Left lung (tissue), 10 donors: ENCODE measurements around the gene CDK11B. TPM values are rescaled to one million over a fixed set of nuclear protein-coding genes. Genes with fewer than 3 reads are reported as not detected.

Experiments
- ATAC-seq: fragments of 200-7000 bp; cut with Tn5 transposase; one replicate; pipeline ENCODE4 v1.9.1; 2020; ENCODE audit warnings: moderate library complexity
- DNase-seq, 4 donors: peaks; one replicate each; pipeline ENCODE4 v3.0.0-alpha.2; 2013 to 2020
- H3K27ac ChIP-seq, 2 donors: fragments of 200-600 bp; sonication (generic) in 1 of 2; one replicate each; pipeline versions ENCODE4 v1.5.0 to v1.8.0; 2020 to 2021
- H3K27me3 ChIP-seq, 2 donors: fragments of 200-600 bp; sonication (generic) in 1 of 2; one replicate each; pipeline versions ENCODE4 v1.5.0 to v1.8.0; 2020 to 2021
- H3K36me3 ChIP-seq, 2 donors: fragments of 200-600 bp; sonication (generic) in 1 of 2; one replicate each; pipeline versions ENCODE4 v1.5.0 to v1.8.0; 2020 to 2021
- H3K4me1 ChIP-seq, 2 donors: fragments of 200-600 bp; one replicate each; pipeline ENCODE4 v1.8.0; 2021
- H3K4me3 ChIP-seq, 2 donors: fragments of 200-600 bp; sonication (generic) in 1 of 2; one replicate each; pipeline versions ENCODE4 v1.5.0 to v1.8.0; 2020 to 2021; ENCODE audit warnings: mild to moderate bottlenecking in 1 of 2
- H3K9me3 ChIP-seq, 2 donors: fragments of 200-600 bp; sonication (generic) in 1 of 2; one replicate each; pipeline versions ENCODE4 v1.5.0 to v1.8.0; 2020 to 2021
- CTCF ChIP-seq, 2 donors: fragments of 200-600 bp; sonication (generic) in 1 of 2; IDR thresholded peaks; one replicate each; pipeline versions ENCODE4 v1.5.0 to v1.8.0; 2021; ENCODE audit warnings: antibody characterized with exemption in 2 of 2
- intact Hi-C, 2 donors: fragments of 100-400 bp; cut with DNase I; formaldehyde crosslinking; loops; one replicate each; pipeline versions ENCODE4 v1.11.2 to v1.14.2; 2022
- polyA plus RNA-seq, 6 donors: library from polyadenylated mRNA; unstranded; fragments of 120-200 nt; gene quantifications; one replicate each; pipeline ENCODE4 v1.2.1, GENCODE V29; 2013; ENCODE audit not compliant: insufficient read length in 6 of 6
- total RNA-seq, 2 donors: library from RNA; stranded (reverse); fragmentation: NEBNext Ultra II Directional; extraction: Animal tissue kit (Norgen Biotek cat#: 25700); gene quantifications; one replicate each; pipeline ENCODE4 v1.2.1, GENCODE V29; 2021
- donor health status: DM: no; HTN: yes; CAD: no.
- donor health status: DM: no; HTN: no; CAD: no.

Gene CDK11B
- total and polyA plus RNA-seq, 8 donors = 16.3 to 46.8 (median 40.2) TPM

- peaks cover 3 to 24% of the 10 kb centered on the region in 2 donors for H3K4me1 ChIP-seq
- ATAC-seq (no peak), DNase-seq (peak in 2 of 4 donors; percentile 32 to 72)
- intact Hi-C loops = no loop called here
- no peaks in the 10 kb centered on the region for H3K9me3 ChIP-seq
- H3K27me3 ChIP-seq = peaks cover 9 to 40% of the 10 kb centered on the region in 2 donors
- H3K36me3 ChIP-seq = peaks cover 0 to 25% of the 10 kb centered on the region in 2 donors
- no peak overlapping the region for H3K4me3 ChIP-seq
- no peak for TF ChIP-seq CTCF (IDR thresholded peaks at IDR 0.05)
- H3K27ac ChIP-seq = no peak overlapping the region
Measured at GRCh38 chr1:1627829-1628753, 30.7 kb downstream of the CDK11B start.

GRCh38 chr1:1627261-1627828 lies 31.5 kb downstream of the CDK11B start:
- Histone ChIP-seq H3K27me3 (peaks cover 9 to 39% of the 10 kb centered on the region in 2 donors), H3K9me3 (no peaks in the 10 kb centered on the region), H3K36me3 (peaks cover 0 to 25% of the 10 kb centered on the region in 2 donors), H3K4me3 (no peak overlapping the region), H3K4me1 (peaks cover 3 to 24% of the 10 kb centered on the region in 2 donors), H3K27ac (no peak overlapping the region)
- intact Hi-C loops = no loop called here
- DNase-seq (peak in 2 of 4 donors; percentile 31 to 78), ATAC-seq (no peak)
- TF ChIP-seq CTCF (IDR thresholded peaks at IDR 0.05) = no peak

GRCh38 chr1:1626207-1627141 lies 32.3 kb downstream of the CDK11B start:
- peaks cover 6 to 31% of the 10 kb centered on the region in 2 donors for H3K27me3 ChIP-seq
- no peak for TF ChIP-seq CTCF (IDR thresholded peaks at IDR 0.05)
- peaks cover 0 to 25% of the 10 kb centered on the region in 2 donors for H3K36me3 ChIP-seq
- DNase-seq = peak in 2 of 4 donors; percentile 32 to 69
- H3K27ac ChIP-seq = no peak overlapping the region
- H3K9me3 ChIP-seq = no peaks in the 10 kb centered on the region
- H3K4me3 ChIP-seq = no peak overlapping the region
- H3K4me1 ChIP-seq = peaks cover 0 to 17% of the 10 kb centered on the region in 2 donors
- ATAC-seq = no peak
- intact Hi-C loops = no loop called here

- Histone ChIP-seq H3K4me1 (peaks cover 0 to 11% of the 10 kb centered on the region in 2 donors), H3K36me3 (peaks cover 0 to 25% of the 10 kb centered on the region in 2 donors), H3K4me3 (no peak overlapping the region), H3K27ac (no peak overlapping the region), H3K27me3 (peaks cover 0 to 24% of the 10 kb centered on the region in 2 donors), H3K9me3 (no peaks in the 10 kb centered on the region)
- TF ChIP-seq CTCF (IDR thresholded peaks at IDR 0.05) = no peak
- intact Hi-C loops = no loop called here
- no peak for ATAC-seq
- no peak for DNase-seq
Measured at GRCh38 chr1:1625824-1626206, 33.0 kb downstream of the CDK11B start.
